ENCODE results near the gene PLEKHA5.

DNA sequence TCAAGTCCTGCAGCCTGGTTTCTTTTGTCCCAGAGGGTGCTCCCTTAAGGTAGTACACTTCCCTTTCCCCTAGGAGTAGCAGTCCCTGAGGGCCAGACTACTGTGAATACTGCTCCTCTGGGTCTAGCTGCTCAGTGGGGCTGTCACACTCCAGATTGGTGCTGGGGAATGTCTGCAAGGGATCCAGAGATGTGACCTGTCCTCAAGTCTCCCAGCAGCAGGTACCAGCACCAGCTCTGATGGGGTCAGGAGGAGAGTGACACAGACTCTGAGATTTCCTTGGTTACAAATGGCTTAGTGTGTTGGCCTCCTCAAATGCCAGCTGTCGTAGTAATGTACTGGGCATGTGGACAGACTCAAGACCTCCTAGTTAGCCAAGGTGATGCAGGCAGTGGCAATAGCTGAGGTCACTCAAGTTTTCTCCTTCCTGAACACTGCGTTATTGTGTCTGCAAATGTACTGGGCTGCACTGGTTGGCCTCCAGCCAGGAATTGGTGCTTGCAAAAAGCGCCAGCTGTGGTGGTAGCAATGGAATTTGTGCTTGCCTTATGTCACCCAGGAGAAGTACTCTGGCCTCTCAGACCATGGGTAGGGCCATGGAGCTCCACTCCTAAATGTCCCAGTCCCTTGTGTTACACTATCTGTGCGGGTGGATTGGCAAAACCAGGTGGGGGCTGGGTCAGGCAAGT is 273.4 kb downstream of the PLEKHA5 start:
- no peak for TF ChIP-seq POLR2A (IDR thresholded peaks at IDR 0.05)
- TF ChIP-seq, protein P1, sequence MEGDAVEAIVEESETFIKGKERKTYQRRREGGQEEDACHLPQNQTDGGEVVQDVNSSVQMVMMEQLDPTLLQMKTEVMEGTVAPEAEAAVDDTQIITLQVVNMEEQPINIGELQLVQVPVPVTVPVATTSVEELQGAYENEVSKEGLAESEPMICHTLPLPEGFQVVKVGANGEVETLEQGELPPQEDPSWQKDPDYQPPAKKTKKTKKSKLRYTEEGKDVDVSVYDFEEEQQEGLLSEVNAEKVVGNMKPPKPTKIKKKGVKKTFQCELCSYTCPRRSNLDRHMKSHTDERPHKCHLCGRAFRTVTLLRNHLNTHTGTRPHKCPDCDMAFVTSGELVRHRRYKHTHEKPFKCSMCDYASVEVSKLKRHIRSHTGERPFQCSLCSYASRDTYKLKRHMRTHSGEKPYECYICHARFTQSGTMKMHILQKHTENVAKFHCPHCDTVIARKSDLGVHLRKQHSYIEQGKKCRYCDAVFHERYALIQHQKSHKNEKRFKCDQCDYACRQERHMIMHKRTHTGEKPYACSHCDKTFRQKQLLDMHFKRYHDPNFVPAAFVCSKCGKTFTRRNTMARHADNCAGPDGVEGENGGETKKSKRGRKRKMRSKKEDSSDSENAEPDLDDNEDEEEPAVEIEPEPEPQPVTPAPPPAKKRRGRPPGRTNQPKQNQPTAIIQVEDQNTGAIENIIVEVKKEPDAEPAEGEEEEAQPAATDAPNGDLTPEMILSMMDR (IDR thresholded peaks at IDR 0.05), result no peak
